Breast epithelium (tissue), 4 donors: ENCODE data around the gene RND3. TPM values are rescaled to one million over a fixed set of nuclear protein-coding genes. Genes with fewer than 3 reads are reported as not detected.

ENCODE experiments used
- DNase-seq, 2 donors: peaks; one replicate each; pipeline ENCODE4 v3.0.0-alpha.2; 2019; ENCODE audit warnings: low spot score in 2 of 2
- H3K27ac ChIP-seq, 2 donors: fragments of 200-600 bp; sonication (generic) in 1 of 2; one replicate each; pipeline ENCODE4 v1.5.1; 2016 to 2019; ENCODE audit warnings: mild to moderate bottlenecking in 1 of 2
- H3K27me3 ChIP-seq, 2 donors: fragments of 200-600 bp; sonication (generic) in 1 of 2; one replicate each; pipeline versions ENCODE4 v1.5.1 to v1.6.0; 2017 to 2019; ENCODE audit warnings: control low read depth in 1 of 2, mild to moderate bottlenecking in 1 of 2
- H3K36me3 ChIP-seq: fragments of 200-600 bp; one replicate; pipeline ENCODE4 v1.5.1; 2019
- H3K4me1 ChIP-seq, 2 donors: fragments of 200-600 bp; sonication (generic); one replicate each; pipeline ENCODE4 v1.5.1; 2016 to 2019; ENCODE audit warnings: control low read depth in 1 of 2
- H3K4me3 ChIP-seq, 3 donors: fragments of 200-600 bp; sonication (generic); 1 replicate in 2 of 3; 2 replicates in 1 of 3; pipeline ENCODE4 v1.5.1; 2016 to 2019; ENCODE audit warnings: mild to moderate bottlenecking in 3 of 3, moderate library complexity in 2 of 3
- H3K9me3 ChIP-seq, 2 donors: fragments of 200-600 bp; sonication (generic) in 1 of 2; one replicate each; pipeline ENCODE4 v1.5.1; 2016 to 2019; ENCODE audit warnings: control low read depth in 1 of 2
- CTCF ChIP-seq, 3 donors: fragments of 450-650 bp; IDR thresholded peaks; one replicate each; pipeline ENCODE4 v1.5.1; 2016 to 2017; ENCODE audit warnings: antibody characterized with exemption in 3 of 3, mild to moderate bottlenecking in 3 of 3, moderate library complexity in 3 of 3
- POLR2A ChIP-seq: fragments of 450-650 bp; IDR thresholded peaks from one replicate; pipeline ENCODE4 v1.6.1; 2016; ENCODE audit warnings: antibody characterized with exemption, mild to moderate bottlenecking, moderate library complexity
- POLR2AphosphoS5 ChIP-seq, 3 donors: sonication (generic); formaldehyde crosslinking; IDR thresholded peaks; one replicate each; pipeline ENCODE4 v1.6.1; 2017; ENCODE audit warnings: antibody characterized with exemption in 3 of 3
- intact Hi-C: fragments of 100-400 bp; cut with DNase I; formaldehyde crosslinking; loops from one replicate; pipeline ENCODE4 v1.15.1; 2023; ENCODE audit warnings: low total_unique reads
- total RNA-seq, 3 donors: library from RNA; depleted of rRNA; stranded (reverse); fragments of >200 nt; gene quantifications; one replicate each; pipeline ENCODE4 v1.1.0, GENCODE V29; 2016

Gene RND3
- total RNA-seq, 3 donors from 2014 or later, result 89.1 to 105 (median 98.0) TPM

DNA sequence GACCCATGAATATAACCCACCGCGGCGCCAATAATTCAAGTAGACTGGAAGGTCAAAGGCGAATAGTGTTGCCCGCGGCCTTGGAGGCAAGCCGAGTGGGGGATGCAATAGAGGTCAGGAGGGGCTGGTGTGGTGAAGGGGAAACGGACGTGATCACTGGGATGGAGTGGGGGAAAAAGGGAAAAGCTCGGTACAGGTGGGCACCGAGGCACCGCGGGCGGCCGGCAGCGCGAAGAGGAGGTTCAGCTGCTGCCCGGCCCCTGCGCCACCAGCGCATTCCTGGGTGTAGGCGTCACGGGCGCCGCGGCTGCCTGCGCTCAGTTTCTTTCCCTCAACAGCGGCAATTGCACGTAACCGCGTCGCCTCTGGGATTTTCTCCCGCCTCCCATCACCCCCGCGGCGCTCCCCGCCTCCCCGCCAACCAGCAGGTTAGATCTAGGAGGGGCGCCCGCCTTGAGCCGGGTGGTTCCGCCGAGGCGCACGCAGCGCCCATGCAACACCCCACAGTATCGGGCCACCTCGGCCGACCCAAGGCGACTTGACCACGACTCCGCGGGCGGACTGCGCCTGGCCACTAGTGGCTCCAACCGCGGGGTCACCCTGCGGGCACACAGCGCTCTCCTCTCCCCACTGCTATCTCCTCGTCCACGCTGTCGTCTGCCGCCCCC lies 1.5 kb downstream of the RND3 start:
- no peaks in the 10 kb centered on the region for H3K36me3 ChIP-seq
- H3K9me3 ChIP-seq, result no peaks in the 10 kb centered on the region
- H3K4me3 ChIP-seq, result peak overlapping the region; percentile 68 to 93 (median 82)
- no peak for TF ChIP-seq POLR2A
- TF ChIP-seq CTCF (IDR thresholded peaks at IDR 0.05), result no peak
- TF ChIP-seq POLR2AphosphoS5 (IDR thresholded peaks at IDR 0.05), result peak; percentile 34 to 72 (median 62)
- H3K4me1 ChIP-seq, result peaks cover 0 to 9% of the 10 kb centered on the region in 2 donors
- intact Hi-C loops, result no loop called here
- DNase-seq, result peak; percentile 71 to 75
- peak overlapping the region; percentile 98 for H3K27ac ChIP-seq
- H3K27me3 ChIP-seq, result no peaks in the 10 kb centered on the region

- peak overlapping the region; percentile 68 to 93 (median 82) for H3K4me3 ChIP-seq
- H3K27ac ChIP-seq, result peak overlapping the region; percentile 98
- H3K9me3 ChIP-seq, result no peaks in the 10 kb centered on the region
- H3K4me1 ChIP-seq, result peaks cover 0 to 9% of the 10 kb centered on the region in 2 donors
- TF ChIP-seq CTCF (IDR thresholded peaks at IDR 0.05), result no peak
- peak; percentile 24 to 79 (median 56) for TF ChIP-seq POLR2AphosphoS5 (IDR thresholded peaks at IDR 0.05)
- TF ChIP-seq POLR2A, result peak; percentile 46
- H3K36me3 ChIP-seq, result no peaks in the 10 kb centered on the region
- intact Hi-C loops, result no loop called here
- H3K27me3 ChIP-seq, result no peaks in the 10 kb centered on the region
- DNase-seq, result peak; percentile 88 to 89
Observed at GRCh38 chr2:150485114-150485870, 2.2 kb downstream of the RND3 start.

DNA sequence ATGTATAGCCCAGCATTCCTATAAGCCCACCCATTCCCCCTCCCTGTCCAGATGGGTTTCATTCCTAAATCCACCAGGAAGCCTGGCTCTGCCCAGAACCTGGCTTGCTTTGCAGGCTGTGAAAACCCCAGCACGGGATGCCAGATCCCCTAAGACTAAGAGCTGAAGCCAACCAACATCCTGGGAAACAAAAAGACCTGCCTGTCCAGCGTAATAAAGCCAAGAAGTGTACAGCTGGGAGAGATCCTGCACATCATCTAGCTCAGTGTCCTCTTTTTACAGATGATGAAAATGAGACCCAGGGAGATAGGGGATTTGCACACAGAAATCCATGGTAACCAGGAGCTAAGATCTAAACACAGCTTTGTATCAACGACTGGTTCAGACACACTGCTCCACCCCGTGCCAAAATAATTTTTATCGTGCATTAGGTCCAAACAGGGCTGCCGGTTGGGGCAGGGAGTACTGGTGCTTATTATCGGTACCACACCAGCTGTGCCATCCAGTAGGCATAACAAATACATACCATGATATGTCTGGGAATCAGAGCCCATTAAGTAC lies 2.9 kb downstream of the RND3 start:
- Histone ChIP-seq H3K4me1 (peaks cover 3 to 10% of the 10 kb centered on the region in 2 donors), H3K27ac (peak overlapping the region; percentile 98), H3K4me3 (peak overlapping the region; percentile 68 to 93 (median 82)), H3K27me3 (no peaks in the 10 kb centered on the region), H3K36me3 (no peaks in the 10 kb centered on the region), H3K9me3 (no peaks in the 10 kb centered on the region)
- TF ChIP-seq POLR2A (no peak), POLR2AphosphoS5 (IDR thresholded peaks at IDR 0.05) (peak in 1 of 3 donors; percentile 59), CTCF (IDR thresholded peaks at IDR 0.05) (no peak)
- intact Hi-C loops, result no loop called here
- DNase-seq, result no peak

DNA sequence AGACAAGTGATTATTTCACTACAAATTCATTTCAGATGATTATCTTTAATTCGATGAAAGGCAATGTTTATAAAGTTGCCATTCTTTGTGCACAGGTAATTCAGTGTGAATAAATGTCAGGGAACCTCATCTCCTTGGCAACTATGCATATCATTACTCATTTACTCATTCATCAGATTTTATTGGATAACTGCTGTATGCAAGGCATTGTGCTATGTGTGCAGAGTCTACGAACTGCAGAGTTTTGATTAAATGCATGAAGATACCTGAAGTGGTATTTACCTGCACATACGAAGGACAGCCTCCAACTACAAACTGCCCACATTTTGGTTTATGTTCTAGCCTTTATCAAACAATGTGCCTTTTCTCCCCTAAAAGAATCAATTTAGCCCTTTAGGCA lies 3.5 kb downstream of the RND3 start:
- peak overlapping the region; percentile 98 for H3K27ac ChIP-seq
- H3K27me3 ChIP-seq, result no peaks in the 10 kb centered on the region
- H3K4me1 ChIP-seq, result peaks cover 4 to 14% of the 10 kb centered on the region in 2 donors
- no peak for TF ChIP-seq POLR2A
- no peak for TF ChIP-seq CTCF (IDR thresholded peaks at IDR 0.05)
- TF ChIP-seq POLR2AphosphoS5 (IDR thresholded peaks at IDR 0.05), result no peak
- DNase-seq, result no peak
- peak overlapping the region; percentile 68 to 93 (median 82) for H3K4me3 ChIP-seq
- H3K9me3 ChIP-seq, result no peaks in the 10 kb centered on the region
- no peaks in the 10 kb centered on the region for H3K36me3 ChIP-seq
- intact Hi-C loops, result no loop called here
